ENCODE data around the gene SRCIN1.
"Not testable (repeated sequence)": the region's sequence is repeated elsewhere in the genome, so short reads cannot be mapped to it uniquely, and the experiment has no call there.

SRCIN1 gene, protein sequence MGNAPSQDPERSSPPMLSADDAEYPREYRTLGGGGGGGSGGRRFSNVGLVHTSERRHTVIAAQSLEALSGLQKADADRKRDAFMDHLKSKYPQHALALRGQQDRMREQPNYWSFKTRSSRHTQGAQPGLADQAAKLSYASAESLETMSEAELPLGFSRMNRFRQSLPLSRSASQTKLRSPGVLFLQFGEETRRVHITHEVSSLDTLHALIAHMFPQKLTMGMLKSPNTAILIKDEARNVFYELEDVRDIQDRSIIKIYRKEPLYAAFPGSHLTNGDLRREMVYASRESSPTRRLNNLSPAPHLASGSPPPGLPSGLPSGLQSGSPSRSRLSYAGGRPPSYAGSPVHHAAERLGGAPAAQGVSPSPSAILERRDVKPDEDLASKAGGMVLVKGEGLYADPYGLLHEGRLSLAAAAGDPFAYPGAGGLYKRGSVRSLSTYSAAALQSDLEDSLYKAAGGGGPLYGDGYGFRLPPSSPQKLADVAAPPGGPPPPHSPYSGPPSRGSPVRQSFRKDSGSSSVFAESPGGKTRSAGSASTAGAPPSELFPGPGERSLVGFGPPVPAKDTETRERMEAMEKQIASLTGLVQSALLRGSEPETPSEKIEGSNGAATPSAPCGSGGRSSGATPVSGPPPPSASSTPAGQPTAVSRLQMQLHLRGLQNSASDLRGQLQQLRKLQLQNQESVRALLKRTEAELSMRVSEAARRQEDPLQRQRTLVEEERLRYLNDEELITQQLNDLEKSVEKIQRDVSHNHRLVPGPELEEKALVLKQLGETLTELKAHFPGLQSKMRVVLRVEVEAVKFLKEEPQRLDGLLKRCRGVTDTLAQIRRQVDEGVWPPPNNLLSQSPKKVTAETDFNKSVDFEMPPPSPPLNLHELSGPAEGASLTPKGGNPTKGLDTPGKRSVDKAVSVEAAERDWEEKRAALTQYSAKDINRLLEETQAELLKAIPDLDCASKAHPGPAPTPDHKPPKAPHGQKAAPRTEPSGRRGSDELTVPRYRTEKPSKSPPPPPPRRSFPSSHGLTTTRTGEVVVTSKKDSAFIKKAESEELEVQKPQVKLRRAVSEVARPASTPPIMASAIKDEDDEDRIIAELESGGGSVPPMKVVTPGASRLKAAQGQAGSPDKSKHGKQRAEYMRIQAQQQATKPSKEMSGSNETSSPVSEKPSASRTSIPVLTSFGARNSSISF

DNA sequence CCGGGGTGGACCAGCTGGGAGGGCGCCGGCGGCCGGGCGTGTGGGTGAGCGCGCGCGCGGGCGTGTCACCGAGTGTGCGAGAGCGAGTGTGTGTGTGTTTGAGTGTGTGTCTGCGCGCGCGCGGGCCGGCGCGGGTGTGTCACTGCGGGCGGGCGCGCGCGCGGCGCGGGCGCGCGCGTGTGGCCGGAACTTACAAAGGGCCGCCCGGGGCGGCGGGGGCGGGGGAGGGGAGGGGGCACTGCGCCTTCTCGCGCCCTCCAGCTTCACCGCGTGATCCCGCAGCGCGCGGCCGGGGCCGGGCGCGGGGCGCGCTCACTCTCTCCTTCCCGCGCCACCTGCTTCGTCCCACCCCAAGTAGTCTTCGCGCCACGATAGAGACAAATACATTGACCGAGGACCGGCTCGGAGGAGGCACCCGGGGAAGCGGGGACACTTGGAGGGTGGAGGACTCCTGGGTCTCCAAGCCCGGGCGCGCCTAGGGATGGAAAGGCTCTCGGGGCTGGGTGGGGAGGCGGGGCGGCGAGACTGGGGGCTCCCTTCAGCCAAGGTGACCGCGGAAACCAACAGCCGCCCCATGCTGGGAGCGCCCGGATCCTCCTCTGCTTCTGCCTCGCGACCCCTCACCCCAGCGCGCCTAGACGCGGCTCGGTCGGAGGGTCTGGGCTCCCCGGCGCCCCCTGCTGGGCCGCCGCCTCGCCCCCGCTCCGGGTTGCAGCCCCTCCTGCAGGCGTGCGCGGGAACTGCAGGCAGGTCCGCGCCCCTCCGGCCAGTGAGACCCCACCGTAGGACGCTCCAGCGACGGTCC is at the start of gene SRCIN1:
Gene SRCIN1, minus strand, starts transcription at position 112 of the 805 bp plus-strand sequence. CDS start 247 bp downstream, outside the sequence.
- peak; percentile 74 for DNase-seq (ENCODE audit: low spot score)

DNA sequence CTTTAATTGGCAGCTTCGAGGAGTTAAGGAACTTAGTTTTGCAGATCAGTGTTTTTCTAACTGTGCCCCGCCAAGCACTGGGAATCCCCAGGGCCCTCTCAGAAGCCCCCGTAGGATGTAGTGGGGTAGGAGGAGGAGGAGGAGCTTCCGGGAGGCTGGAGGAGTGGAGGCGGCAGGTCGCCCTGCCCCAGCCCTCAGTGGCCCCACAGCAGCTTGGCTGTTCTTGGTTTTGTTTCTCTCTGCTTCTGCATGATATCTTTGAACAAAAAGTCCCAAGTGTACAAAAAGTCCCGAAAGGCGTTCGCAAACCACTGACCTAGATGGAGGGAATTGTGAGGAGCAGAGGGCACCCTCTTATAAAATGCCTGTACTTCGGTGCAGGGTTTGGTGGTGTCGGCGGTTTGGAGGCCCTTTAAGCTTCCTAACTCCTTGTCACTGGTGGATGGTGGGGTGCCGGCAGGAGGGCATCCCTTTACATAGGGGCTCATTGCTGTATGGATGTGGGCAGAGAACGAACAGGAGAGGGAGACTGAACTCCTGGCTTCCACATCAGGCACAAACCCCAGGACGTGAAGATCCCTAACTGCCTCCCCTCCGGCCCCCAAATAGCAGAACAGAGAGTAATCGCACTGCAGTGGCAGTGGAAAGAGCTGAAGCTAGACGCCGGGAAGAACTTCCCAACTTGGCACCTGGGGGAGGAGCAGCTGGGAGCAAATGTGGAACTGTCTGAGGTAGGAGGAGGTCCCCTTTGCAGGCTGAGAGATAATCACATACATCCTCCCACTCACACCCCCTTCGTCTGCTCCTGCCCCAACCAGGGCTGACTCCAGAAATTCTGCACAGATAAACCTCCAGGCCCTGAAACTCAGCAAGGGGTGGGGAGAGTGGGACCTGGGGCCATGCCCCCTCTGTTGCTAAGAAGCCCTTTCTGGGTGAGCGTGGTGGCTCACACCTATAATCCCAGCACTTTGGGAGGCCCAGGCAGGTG is 49.0 kb upstream of the SRCIN1 start:
- DNase-seq (ENCODE audit: low spot score): no peak

DNA sequence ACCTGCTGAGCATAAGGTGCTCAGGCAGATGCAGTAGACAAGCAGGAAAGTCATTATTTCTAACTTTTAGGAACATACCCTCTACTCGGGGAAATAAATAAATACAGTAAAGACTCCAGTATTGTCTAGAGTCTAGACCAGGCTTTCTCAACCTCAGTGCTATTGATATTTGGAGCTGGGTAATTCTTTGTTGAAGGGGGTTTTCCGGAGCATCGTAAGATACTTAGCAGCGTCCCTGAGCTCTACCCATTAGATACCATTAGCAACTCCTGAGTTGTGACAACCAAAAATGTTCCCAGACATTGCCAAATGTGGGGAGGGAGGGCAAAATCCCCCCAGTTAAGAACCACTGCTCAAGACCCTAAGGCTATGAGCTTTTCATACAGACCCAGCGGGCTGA is 47.9 kb upstream of the SRCIN1 start:
- DNase-seq (ENCODE audit: low spot score): no peak

DNA sequence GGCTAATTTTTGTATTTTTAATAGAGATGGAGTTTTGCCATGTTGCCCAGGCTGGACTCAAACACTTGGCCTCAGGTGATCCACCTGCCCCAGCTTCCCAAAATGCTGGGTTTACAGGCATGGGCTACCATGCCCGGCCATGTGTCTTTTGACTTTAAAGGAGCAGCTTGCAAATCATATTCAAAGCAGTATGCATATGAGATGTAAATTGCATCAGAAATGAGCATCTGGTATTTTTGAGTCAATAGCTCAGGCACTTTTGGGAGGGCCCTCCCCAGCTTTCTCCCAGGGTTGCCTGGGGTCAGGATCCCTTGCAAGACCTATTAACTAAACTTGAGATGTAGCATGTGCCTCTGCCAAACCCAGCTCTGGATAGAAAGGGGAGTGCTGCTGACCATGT is 47.5 kb upstream of the SRCIN1 start:
- DNase-seq (ENCODE audit: low spot score): no peak

DNA sequence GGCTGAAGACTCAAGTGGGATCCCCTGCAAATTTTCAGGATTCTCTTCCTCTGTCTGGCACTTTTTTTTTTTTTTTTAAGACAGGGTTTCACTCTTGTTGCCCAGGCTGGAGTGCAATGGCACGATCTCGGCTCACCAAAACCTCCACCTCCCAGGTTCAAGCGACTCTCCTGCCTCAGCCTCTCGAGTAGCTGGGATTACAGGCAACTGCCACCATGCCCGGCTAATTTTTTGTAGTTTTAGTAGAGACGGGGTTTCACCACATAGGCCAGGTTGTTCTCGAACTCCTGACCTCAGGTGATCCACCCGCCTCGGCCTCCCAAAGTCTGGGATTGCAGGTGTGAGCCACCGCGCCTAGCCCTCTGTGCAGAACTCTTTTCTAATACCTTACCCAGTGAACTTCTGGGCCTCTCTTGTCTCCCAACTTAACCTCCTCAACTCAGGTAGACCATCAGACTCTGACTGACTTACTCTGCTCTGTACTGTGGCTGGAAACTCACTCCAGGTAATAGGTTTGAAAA is 45.0 kb upstream of the SRCIN1 start:
- not testable (repeated sequence) for DNase-seq (ENCODE audit: low spot score)

DNA sequence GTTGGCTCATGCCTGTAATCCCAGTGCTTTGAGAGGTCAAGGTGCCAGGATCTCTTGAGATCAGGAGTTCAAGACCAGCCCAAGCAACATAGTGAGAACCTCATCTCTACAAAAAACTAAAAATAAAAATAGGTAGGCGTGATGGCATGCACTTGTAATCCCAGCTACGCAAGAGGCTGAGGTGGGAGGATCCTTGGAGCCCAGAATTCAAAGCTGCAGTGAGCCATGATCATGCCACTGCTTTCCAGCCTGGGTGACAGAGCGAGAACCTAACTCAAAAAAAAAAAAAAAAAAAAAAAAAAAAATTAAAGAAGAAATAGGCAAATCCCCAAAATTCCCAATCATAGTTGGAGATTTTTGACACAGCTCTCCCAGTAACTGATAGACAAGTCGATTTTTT is 32.2 kb upstream of the SRCIN1 start:
- no peak for DNase-seq (ENCODE audit: low spot score)

DNA sequence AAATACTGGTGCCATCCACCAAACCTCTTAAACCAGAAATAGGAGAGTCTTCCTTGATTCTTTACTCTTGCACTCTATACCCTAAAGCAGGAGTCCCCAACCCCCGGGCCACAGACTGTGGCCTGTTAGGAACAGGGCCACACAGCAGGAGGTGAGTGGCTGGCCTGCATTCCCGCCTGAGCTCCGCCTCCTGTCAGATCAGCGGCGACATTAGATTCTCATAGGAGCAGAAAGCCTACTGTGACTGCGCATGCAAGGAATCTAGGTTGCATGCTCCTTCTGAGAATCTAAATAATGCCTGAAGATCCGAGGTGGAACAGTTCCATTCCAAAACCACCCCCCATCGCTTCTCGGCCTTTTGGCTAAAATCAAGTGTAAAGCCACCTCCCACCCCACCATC is 30.3 kb upstream of the SRCIN1 start:
- DNase-seq (ENCODE audit: low spot score): no peak

DNA sequence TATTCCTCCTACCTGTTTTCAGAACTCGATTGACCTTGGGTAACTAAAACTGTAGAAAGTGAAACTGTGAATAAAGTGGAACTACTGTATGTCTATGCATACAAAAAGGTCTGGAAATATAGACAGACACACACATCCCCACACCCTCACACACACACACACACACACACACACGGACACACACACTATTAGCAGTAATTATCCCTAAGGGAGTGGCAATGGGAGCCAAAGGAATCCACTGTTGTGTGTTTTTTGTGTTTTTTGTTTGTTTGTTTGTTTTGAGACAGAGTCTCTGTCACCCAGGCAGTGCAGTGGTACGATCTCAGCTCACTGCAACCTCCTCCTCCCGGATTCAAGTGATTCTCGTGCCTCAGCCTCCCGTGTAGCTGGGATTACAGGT is 26.6 kb upstream of the SRCIN1 start:
- no peak for DNase-seq (ENCODE audit: low spot score)

DNA sequence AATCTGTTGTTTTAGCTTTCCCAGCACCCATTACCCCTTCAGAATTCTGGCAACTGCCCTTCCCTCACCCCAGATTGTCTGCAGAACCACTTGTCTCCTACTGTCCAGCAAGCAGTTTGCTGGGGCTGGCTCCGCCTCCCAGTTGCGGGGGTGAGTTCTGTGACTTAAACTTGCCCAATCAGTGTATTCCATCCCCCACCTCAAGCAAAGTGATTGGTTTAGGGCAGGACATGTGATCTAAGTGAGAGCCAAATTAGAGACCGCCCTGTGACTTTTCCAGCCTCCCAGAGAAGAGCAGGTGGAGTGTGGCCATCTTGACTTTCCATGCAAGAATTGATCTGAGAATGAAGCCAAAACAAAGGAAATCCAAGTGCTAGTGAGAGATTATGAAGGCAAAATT is 22.7 kb upstream of the SRCIN1 start:
- DNase-seq (ENCODE audit: low spot score): no peak

DNA sequence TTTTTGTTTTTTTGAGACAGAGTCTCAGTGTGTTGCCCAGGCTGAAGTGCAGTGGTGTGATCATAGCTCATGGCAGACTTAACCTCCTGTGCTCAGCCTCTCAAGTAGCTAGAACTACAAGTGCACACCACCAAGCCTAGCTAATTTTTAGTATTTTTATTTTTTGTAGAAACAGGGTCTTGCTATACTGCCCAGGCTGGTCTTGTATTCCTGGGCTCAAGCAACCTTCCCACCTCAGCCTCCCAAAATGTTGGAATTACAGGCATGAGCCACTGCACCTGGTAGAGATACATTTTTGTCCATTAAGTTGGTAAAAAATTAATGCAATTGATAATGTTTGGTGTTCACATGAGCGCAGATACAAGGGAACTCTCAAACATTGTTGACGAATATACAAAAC is 22.2 kb upstream of the SRCIN1 start:
- no peak for DNase-seq (ENCODE audit: low spot score)

DNA sequence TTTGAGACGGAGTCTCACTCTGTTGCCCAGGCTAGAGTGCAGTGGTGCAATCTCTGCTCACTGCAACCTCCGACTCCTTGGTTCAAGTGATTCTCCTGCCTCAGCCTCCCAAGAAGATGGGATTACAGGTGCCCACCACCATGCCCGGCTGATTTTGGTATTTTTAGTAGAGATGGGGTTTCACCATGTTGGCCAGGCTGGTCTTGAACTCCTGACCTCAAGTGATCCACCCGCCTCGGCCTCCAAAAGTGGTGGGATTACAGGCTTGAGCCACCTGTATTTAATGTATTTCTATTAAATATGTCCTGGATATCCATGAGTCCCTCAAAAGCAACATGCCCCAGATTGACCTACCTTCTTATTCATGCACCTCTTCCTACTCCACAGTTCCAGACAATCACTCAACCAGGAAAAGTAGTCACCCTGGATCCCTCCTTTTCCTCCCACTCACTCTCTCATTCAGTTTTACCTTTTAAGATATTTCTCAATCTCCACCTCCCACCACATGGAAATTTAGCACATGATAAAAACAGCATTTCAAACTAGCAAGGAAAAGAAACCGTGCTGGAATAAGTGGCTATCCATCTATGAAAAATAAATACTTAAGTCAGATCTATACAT is 21.0 kb upstream of the SRCIN1 start:
- not testable (repeated sequence) for DNase-seq (ENCODE audit: low spot score)

DNA sequence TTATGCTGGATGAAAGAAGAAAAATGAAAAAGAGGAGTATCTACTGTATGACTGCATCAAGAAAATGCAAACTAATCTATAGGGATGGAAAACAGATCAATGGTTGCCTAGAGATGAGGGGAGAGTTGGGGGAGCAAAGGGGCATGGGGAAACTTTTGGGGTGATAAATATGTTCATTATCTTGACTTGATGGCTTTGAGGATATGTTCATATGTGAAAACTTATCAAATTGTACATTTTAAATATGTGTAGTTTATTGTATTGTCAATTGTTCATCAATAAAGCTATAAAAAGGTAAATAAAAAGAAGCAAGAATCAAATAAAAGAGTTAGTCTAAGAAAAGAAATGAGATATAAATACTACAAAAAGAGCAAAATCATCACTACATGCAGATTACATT is 19.7 kb upstream of the SRCIN1 start:
- no peak for DNase-seq (ENCODE audit: low spot score)

DNA sequence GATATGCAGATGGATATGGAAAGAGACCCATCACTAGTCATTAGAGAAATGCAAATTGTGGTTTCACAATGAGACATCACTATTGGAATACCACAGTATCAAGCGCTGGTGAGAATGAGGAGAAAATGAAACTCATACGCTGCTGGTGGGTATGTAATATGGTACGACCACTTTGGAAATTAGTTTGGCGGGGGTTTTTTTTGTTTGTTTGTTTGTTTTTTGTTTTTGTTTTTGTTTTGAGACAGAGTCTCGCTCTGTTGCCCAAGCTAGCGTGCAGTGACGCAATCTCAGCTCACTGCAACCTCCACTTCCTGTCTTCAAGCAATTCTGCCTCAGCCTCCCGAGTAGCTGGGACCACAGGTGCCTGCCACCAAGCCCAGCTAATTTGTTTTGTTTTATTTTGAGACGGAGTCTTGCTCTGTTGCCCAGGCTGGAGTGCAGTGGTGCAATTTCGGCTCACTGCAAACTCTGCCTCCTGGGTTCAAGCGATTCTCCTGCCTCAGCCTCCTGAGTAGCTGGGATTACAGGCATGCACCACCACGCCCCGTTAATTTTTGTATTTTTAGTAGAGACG is 19.1 kb upstream of the SRCIN1 start:
- DNase-seq (ENCODE audit: low spot score): not testable (repeated sequence)

DNA sequence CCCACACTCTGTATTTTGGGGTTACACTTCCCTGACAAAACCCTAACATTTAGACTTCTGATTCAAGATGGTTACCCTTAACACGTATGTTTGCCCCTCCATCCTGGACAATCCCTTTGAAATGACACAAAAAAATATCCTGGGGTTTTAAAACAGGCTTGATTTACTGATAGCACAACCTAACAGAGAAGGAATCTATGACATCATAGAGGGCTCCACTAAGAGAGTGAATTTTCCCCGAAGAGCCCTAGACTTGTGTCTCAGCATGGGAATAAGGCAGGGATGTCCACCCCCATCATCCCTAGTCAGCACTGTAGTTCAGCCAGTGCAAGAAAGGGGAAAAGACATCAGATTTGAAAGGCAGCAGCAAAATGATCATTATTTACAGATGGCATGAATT is 15.8 kb upstream of the SRCIN1 start:
- no peak for DNase-seq (ENCODE audit: low spot score)

DNA sequence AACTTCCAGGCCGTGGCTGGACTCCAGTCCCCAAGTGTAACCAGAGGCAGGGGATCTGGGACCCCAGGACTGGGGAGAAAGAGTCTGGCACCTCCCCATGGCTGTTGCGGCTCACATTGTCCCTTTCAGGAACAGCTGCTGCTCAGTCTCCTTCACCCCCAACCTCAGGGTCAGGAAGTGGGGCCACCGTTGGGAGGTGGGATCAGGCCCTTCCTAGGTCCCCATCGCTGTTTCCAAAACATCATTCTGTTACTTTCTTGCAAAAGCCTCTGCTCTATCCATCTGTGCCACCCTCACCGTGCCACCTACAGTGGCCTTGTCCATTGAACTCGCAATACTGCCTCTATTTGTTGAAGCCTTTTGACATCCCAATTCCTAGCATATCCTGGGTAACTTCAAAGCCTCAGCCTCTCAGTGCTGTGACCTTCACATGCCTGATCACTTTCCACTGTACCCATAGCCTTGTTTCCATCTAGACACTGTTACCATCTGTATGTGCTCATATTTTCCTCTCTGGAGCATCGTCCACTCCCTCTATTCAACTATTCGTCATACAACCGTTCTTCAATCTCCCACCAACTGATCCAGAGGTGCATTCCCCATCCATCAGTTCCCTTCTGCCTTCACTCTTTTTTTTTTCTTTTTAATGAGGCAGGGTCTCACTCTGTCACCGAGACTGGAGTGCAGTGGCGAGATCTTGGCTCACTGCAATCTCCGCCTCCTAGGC is 15.0 kb upstream of the SRCIN1 start:
- no peak for DNase-seq (ENCODE audit: low spot score)

DNA sequence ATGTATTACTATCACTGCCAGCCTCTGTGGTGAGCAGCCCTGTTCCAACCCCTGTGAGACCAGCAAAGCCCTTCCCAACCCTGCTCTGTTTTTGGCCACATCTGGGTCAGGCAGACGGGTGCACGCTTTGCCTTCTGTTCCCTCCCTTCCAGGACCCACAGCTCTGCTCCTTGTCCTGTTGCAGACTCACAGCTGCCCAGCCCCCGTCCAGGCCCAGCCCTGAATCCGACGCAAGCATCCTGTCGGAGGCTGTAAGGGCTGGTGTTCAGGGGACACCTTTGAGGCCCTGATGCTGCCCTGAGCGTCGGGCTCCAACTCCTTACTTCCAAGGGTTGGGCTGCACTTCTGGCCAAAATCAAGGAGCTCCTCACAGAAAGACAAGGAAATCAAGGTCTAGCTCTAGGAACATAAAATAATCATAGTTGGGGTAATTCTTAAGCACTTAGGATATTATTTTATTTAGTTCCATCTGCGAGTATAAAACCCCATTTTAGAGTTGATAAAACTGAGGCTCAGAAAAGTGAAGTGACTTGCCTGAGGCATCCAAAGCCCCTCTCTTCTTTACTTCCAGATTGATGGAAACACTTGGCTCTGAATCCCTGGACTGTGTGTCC is 14.3 kb upstream of the SRCIN1 start:
- no peak for DNase-seq (ENCODE audit: low spot score)

DNA sequence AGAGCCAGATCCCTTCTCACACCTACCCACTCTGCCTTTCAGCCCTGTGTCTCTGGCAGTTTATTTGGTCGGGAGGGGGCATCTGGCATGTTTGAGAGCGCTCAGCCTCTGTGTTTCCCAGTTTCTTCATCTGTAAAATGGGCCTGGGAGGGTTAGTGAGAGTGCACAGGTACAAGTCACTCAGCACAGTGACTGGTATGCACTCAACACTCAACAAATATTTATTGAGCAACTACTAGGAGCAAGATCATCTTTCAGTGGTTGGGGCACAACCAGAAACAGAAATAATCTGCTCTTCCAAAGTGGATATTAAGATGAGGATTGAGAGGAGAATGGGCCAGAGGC is 13.7 kb upstream of the SRCIN1 start:
- DNase-seq (ENCODE audit: low spot score): no peak
